SK-N-SH treated with all-trans-retinoic acid at 6 μM for 48 hours (cell line): ENCODE results near the gene MINPP1.

Experiments
- ATAC-seq: fragments of 200-7000 bp; cut with Tn5 transposase; 3 replicates; pipeline ENCODE4 v1.9.1; 2020; ENCODE audit warnings: mild to moderate bottlenecking, moderate library complexity
- ARNTL ChIP-seq: fragments of 450-650 bp; formaldehyde crosslinking; IDR thresholded peaks from 2 replicates; pipeline ENCODE4 v1.5.0; 2020; ENCODE audit warnings: low read depth, mild to moderate bottlenecking, moderate library complexity, borderline replicate concordance
- CSDC2 ChIP-seq: fragments of 250-450 bp; sonication (Bioruptor Pico); IDR thresholded peaks from 2 replicates; pipeline ENCODE4 v1.5.0; 2020; ENCODE audit warnings: mild to moderate bottlenecking, moderate library complexity
- ESRRG ChIP-seq: fragments of 250-450 bp; sonication (Bioruptor Pico); IDR thresholded peaks from 2 replicates; pipeline ENCODE4 v1.6.1; 2021; ENCODE audit warnings: mild to moderate bottlenecking
- GLIS3 ChIP-seq: fragments of 250-450 bp; sonication (Bioruptor Pico); IDR thresholded peaks from 2 replicates; pipeline ENCODE4 v1.5.0; 2020; ENCODE audit warnings: mild to moderate bottlenecking, moderate library complexity
- ISL1 ChIP-seq: fragments of 250-450 bp; sonication (Bioruptor Pico); IDR thresholded peaks from 2 replicates; pipeline ENCODE4 v2.1.2; 2022; ENCODE audit warnings: mild to moderate bottlenecking, moderate library complexity
- OSR1 ChIP-seq: fragments of 250-450 bp; sonication (Bioruptor Pico); IDR thresholded peaks from 2 replicates; pipeline ENCODE4 v1.8.0; 2022; ENCODE audit warnings: moderate library complexity, mild to moderate bottlenecking, inconsistent platforms
- PATZ1 ChIP-seq: fragments of 250-450 bp; sonication (Bioruptor Pico); IDR thresholded peaks from 2 replicates; pipeline ENCODE4 v1.8.0; 2020; ENCODE audit warnings: mild to moderate bottlenecking, moderate library complexity, borderline replicate concordance
- POU6F1 ChIP-seq: fragments of 250-450 bp; sonication (Bioruptor Pico); IDR thresholded peaks from 2 replicates; pipeline ENCODE4 v1.8.0; 2021; ENCODE audit warnings: low read depth, mild to moderate bottlenecking, moderate library complexity, borderline replicate concordance
- PPARA ChIP-seq: fragments of 250-450 bp; sonication (Bioruptor Pico); IDR thresholded peaks from 2 replicates; pipeline ENCODE4 v1.5.0; 2020; ENCODE audit warnings: mild to moderate bottlenecking, borderline replicate concordance
- RARB ChIP-seq: fragments of 250-450 bp; sonication (Bioruptor Pico); IDR thresholded peaks from 2 replicates; pipeline ENCODE4 v1.8.0; 2021; ENCODE audit warnings: mild to moderate bottlenecking, moderate library complexity
- SNAI2 ChIP-seq: fragments of 250-450 bp; sonication (Bioruptor Pico); IDR thresholded peaks from 2 replicates; pipeline ENCODE4 v1.5.0; 2020; ENCODE audit warnings: mild to moderate bottlenecking, moderate library complexity
- TSHZ2 ChIP-seq: fragments of 250-450 bp; sonication (Bioruptor Pico); IDR thresholded peaks from 2 replicates; pipeline ENCODE4 v1.5.0; 2020; ENCODE audit warnings: mild to moderate bottlenecking, moderate library complexity
- ZC3H10 ChIP-seq: fragments of 250-450 bp; sonication (Bioruptor Pico); IDR thresholded peaks from 2 replicates; pipeline ENCODE4 v1.5.1; 2021; ENCODE audit warnings: mild to moderate bottlenecking, moderate library complexity
- ZFP3 ChIP-seq: fragments of 250-450 bp; sonication (Bioruptor Pico); IDR thresholded peaks from 2 replicates; pipeline ENCODE4 v1.5.0; 2020; ENCODE audit warnings: mild to moderate bottlenecking, moderate library complexity
- ZFP30 ChIP-seq: fragments of 450-650 bp; formaldehyde crosslinking; IDR thresholded peaks from 2 replicates; pipeline ENCODE4 v1.5.0; 2022; ENCODE audit warnings: mild to moderate bottlenecking, moderate library complexity
- ZNF70 ChIP-seq: fragments of 450-650 bp; formaldehyde crosslinking; IDR thresholded peaks from 2 replicates; pipeline ENCODE4 v1.5.0; 2020; ENCODE audit warnings: mild to moderate bottlenecking, moderate library complexity
- ZNF8 ChIP-seq: fragments of 450-650 bp; formaldehyde crosslinking; IDR thresholded peaks from 2 replicates; pipeline ENCODE4 v1.5.0; 2020; ENCODE audit warnings: mild to moderate bottlenecking, moderate library complexity
- TF ChIP-seq, protein P1 (sequence below): fragments of 250-450 bp; sonication (Bioruptor Pico); IDR thresholded peaks from 2 replicates; pipeline ENCODE4 v1.5.1; 2021; ENCODE audit warnings: mild to moderate bottlenecking, moderate library complexity

Gene MINPP1

GRCh38 chr10:87503401-87503800 lies 1.3 kb upstream of the MINPP1 start (continued):
- TF ChIP-seq, protein P1, sequence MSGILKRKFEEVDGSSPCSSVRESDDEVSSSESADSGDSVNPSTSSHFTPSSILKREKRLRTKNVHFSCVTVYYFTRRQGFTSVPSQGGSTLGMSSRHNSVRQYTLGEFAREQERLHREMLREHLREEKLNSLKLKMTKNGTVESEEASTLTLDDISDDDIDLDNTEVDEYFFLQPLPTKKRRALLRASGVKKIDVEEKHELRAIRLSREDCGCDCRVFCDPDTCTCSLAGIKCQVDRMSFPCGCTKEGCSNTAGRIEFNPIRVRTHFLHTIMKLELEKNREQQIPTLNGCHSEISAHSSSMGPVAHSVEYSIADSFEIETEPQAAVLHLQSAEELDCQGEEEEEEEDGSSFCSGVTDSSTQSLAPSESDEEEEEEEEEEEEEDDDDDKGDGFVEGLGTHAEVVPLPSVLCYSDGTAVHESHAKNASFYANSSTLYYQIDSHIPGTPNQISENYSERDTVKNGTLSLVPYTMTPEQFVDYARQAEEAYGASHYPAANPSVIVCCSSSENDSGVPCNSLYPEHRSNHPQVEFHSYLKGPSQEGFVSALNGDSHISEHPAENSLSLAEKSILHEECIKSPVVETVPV (CRISPR knock-in tag): no peak
- TF ChIP-seq PATZ1 (CRISPR knock-in tag): no peak
- no peak for TF ChIP-seq ZNF70 (CRISPR knock-in tag)

- no peak for TF ChIP-seq ISL1 (CRISPR knock-in tag)
- TF ChIP-seq, protein P1 (CRISPR knock-in tag): no peak
- no peak for TF ChIP-seq ZNF70 (CRISPR knock-in tag)
- no peak for TF ChIP-seq POU6F1
- no peak for TF ChIP-seq CSDC2 (CRISPR knock-in tag)
- TF ChIP-seq SNAI2 (CRISPR knock-in tag): no peak
- TF ChIP-seq RARB (CRISPR knock-in tag): no peak
- no peak for TF ChIP-seq ESRRG (CRISPR knock-in tag)
- no peak for TF ChIP-seq ARNTL
- TF ChIP-seq PATZ1 (CRISPR knock-in tag): no peak
- no peak for TF ChIP-seq PPARA
- ATAC-seq: no peak
Observed at GRCh38 chr10:87503886-87504285, 807 bp upstream of the MINPP1 start.

DNA sequence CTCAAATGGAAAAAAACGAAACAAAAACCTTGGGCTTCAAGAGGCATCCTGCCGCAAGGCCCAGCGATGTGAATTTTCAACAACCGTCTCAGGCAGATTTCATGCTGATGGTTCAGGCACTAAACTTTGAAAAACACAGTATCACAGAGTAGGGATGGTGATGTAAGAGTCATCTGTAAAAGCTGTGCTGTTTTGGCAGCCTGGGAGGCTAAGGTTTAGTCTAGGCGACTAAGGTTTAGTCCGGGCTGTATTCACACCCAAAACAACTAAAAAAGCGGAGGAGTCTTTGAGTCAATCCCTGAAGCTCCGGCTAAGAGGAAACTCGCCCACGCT lies 420 bp upstream of the MINPP1 start:
- TF ChIP-seq ZNF8 (CRISPR knock-in tag): no peak
- TF ChIP-seq ZC3H10 (CRISPR knock-in tag): no peak
- no peak for TF ChIP-seq PPARA
- no peak for TF ChIP-seq ESRRG (CRISPR knock-in tag)
- TF ChIP-seq OSR1: no peak
- TF ChIP-seq ARNTL: no peak
- TF ChIP-seq TSHZ2 (CRISPR knock-in tag): no peak
- TF ChIP-seq ZNF70 (CRISPR knock-in tag): no peak
- no peak for TF ChIP-seq ZFP3 (CRISPR knock-in tag)
- TF ChIP-seq, protein P1 (CRISPR knock-in tag): no peak
- TF ChIP-seq GLIS3 (CRISPR knock-in tag): no peak
- no peak for TF ChIP-seq CSDC2 (CRISPR knock-in tag)
- TF ChIP-seq ZFP30 (CRISPR knock-in tag): no peak
- TF ChIP-seq POU6F1: no peak
- TF ChIP-seq RARB (CRISPR knock-in tag): no peak
- no peak for TF ChIP-seq PATZ1 (CRISPR knock-in tag)
- TF ChIP-seq ISL1 (CRISPR knock-in tag): no peak
- ATAC-seq: no peak; the same call in 2 of the 3 replicates
